WTC11 (cell line): ENCODE results near the gene ATG101. TPM values are rescaled to one million over a fixed set of nuclear protein-coding genes. Genes with fewer than 3 reads are reported as not detected.

Experiments used
- ATAC-seq: fragments of 200-7000 bp; cut with Tn5 transposase; 2 replicates; pipeline ENCODE4 v1.10.0; 2021; ENCODE audit warnings: mild to moderate bottlenecking, moderate library complexity
- CTCF ChIA-PET: fragments of 300-600 bp; sonication (Branson Sonifier 250); formaldehyde crosslinking; loops from one replicate; lab custom pipeline; 2021; ENCODE audit warnings: antibody characterized with exemption; lab: Charles Lee
- POLR2A ChIA-PET: fragments of 350-600 bp; sonication (Branson Sonifier 250); formaldehyde crosslinking; loops from one replicate; lab custom pipeline; 2021; ENCODE audit warnings: antibody characterized with exemption; lab: Charles Lee
- DNase-seq: peaks from one replicate; pipeline ENCODE4 v3.0.0; 2021; ENCODE audit warnings: low spot score
- H3K27ac Mint-ChIP-seq: 2 replicates; pipeline ENCODE4 v1.8.0; 2021; ENCODE audit warnings: mixed read lengths
- H3K27me3 Mint-ChIP-seq: 2 replicates; pipeline ENCODE4 v1.8.0; 2021; ENCODE audit warnings: low read depth, mild to moderate bottlenecking, moderate library complexity, mixed read lengths
- H3K36me3 Mint-ChIP-seq: 2 replicates; pipeline ENCODE4 v1.8.0; 2021; ENCODE audit warnings: mixed read lengths
- H3K4me1 Mint-ChIP-seq: 2 replicates; pipeline ENCODE4 v1.8.0; 2022; ENCODE audit warnings: mixed read lengths
- H3K4me3 Mint-ChIP-seq: 2 replicates; pipeline ENCODE4 v1.8.0; 2021; ENCODE audit warnings: mild to moderate bottlenecking, moderate library complexity, mixed read lengths
- H3K9me3 Mint-ChIP-seq: 2 replicates; pipeline ENCODE4 v1.8.0; 2021; ENCODE audit warnings: mixed read lengths
- ATF2 ChIP-seq: sonication (generic); formaldehyde crosslinking; IDR thresholded peaks from 2 replicates; pipeline ENCODE4 v1.8.1; 2022; ENCODE audit warnings: low read depth, missing genetic modification reagents, borderline replicate concordance
- CDX4 ChIP-seq: fragments of 250-450 bp; sonication (Bioruptor Pico); IDR thresholded peaks from 2 replicates; pipeline ENCODE4 v1.9.0; 2021; ENCODE audit warnings: moderate library complexity, mild to moderate bottlenecking, inconsistent platforms, borderline replicate concordance
- ERG ChIP-seq: fragments of 250-450 bp; sonication (Bioruptor Pico); IDR thresholded peaks from 2 replicates; pipeline ENCODE4 v1.8.0; 2021; ENCODE audit warnings: mild to moderate bottlenecking
- GTF2I ChIP-seq: fragments of 250-450 bp; sonication (Bioruptor Pico); conservative IDR thresholded peaks from 2 replicates; pipeline ENCODE4 v1.4.0; 2021; ENCODE audit warnings: mild to moderate bottlenecking
- IRF2 ChIP-seq: sonication (generic); formaldehyde crosslinking; IDR thresholded peaks from 2 replicates; pipeline ENCODE4 v1.8.0; 2022; ENCODE audit warnings: low read depth, missing genetic modification reagents, borderline replicate concordance
- JAZF1 ChIP-seq: fragments of 250-450 bp; sonication (Bioruptor Pico); IDR thresholded peaks from 2 replicates; pipeline ENCODE4 v1.9.0; 2021; ENCODE audit warnings: moderate library complexity, mild to moderate bottlenecking, inconsistent platforms
- MAX ChIP-seq: sonication (generic); formaldehyde crosslinking; IDR thresholded peaks from 2 replicates; pipeline ENCODE4 v1.8.0; 2022; ENCODE audit warnings: mild to moderate bottlenecking, missing genetic modification reagents
- NR2C2 ChIP-seq: sonication (generic); formaldehyde crosslinking; IDR thresholded peaks from 2 replicates; pipeline ENCODE4 v1.8.0; 2022; ENCODE audit warnings: mild to moderate bottlenecking, missing genetic modification reagents
- NR3C1 ChIP-seq: sonication (generic); formaldehyde crosslinking; conservative IDR thresholded peaks from 2 replicates; pipeline ENCODE4 v1.8.1; 2023; ENCODE audit warnings: low read depth, mild to moderate bottlenecking, missing genetic modification reagents
- PRDM15 ChIP-seq: sonication (generic); formaldehyde crosslinking; IDR thresholded peaks from 2 replicates; pipeline ENCODE4 v1.8.0; 2022; ENCODE audit warnings: missing genetic modification reagents
- TCF7 ChIP-seq: sonication (generic); formaldehyde crosslinking; IDR thresholded peaks from 2 replicates; pipeline ENCODE4 v1.8.0; 2022; ENCODE audit warnings: mild to moderate bottlenecking, low read depth, missing genetic modification reagents, moderate library complexity
- TEAD1 ChIP-seq: sonication (generic); formaldehyde crosslinking; IDR thresholded peaks from 2 replicates; pipeline ENCODE4 v1.8.0; 2022; ENCODE audit warnings: mild to moderate bottlenecking, missing genetic modification reagents
- USF2 ChIP-seq: sonication (generic); formaldehyde crosslinking; IDR thresholded peaks from 2 replicates; pipeline ENCODE4 v1.8.1; 2023; ENCODE audit warnings: mild to moderate bottlenecking, missing genetic modification reagents, moderate library complexity
- ZSCAN18 ChIP-seq: fragments of 250-450 bp; sonication (Bioruptor Pico); IDR thresholded peaks from 2 replicates; pipeline ENCODE4 v2.1.2; 2022; ENCODE audit warnings: mild to moderate bottlenecking, moderate library complexity
- total RNA-seq: library from RNA; stranded (reverse); gene quantifications from 3 replicates; pipeline ENCODE4 v1.2.3, GENCODE V29; 2021

The ATG101 gene
- total RNA-seq, 1 experiment from 2014 or later, result 52.1 TPM

GRCh38 chr12:52074971-52075724, 5.4 kb downstream of the ATG101 start:
- TF ChIP-seq ERG (CRISPR knock-in tag) (no peak), TEAD1 (no peak), JAZF1 (CRISPR knock-in tag) (no peak), ZSCAN18 (CRISPR knock-in tag) (no peak), ATF2 (CRISPR knock-in tag) (no peak), TCF7 (CRISPR knock-in tag) (no peak), CDX4 (no peak), IRF2 (CRISPR knock-in tag) (no peak), PRDM15 (CRISPR knock-in tag) (no peak), GTF2I (no peak), MAX (no peak), NR3C1 (CRISPR knock-in tag) (no peak)
- ChIA-PET POLR2A (no interaction called here), CTCF (interaction anchor here (3.9 kb wide), 1 partner anchor 50 kb away, joined by 15 read pairs; no protein-coding TSS in a partner anchor)
- ATAC-seq, result no peak
- Mint-ChIP-seq H3K4me3 (no peak overlapping the region), H3K9me3 (no peaks in the 10 kb centered on the region), H3K36me3 (peaks cover 54% of the 10 kb centered on the region), H3K27me3 (no peaks in the 10 kb centered on the region), H3K4me1 (peaks cover 14% of the 10 kb centered on the region), H3K27ac (no peak overlapping the region)
- DNase-seq, result no peak

GRCh38 chr12:52076811-52077210, 7.0 kb downstream of the ATG101 start:
- H3K27ac Mint-ChIP-seq, result no peak overlapping the region
- ATAC-seq (no peak), DNase-seq (no peak)
- TF ChIP-seq ERG (CRISPR knock-in tag), result no peak
- no peak for TF ChIP-seq USF2 (CRISPR knock-in tag)
- TF ChIP-seq ZSCAN18 (CRISPR knock-in tag), result no peak
- no peak for TF ChIP-seq NR2C2 (CRISPR knock-in tag)
- no peak overlapping the region for H3K4me3 Mint-ChIP-seq
- no peaks in the 10 kb centered on the region for H3K9me3 Mint-ChIP-seq
- no peaks in the 10 kb centered on the region for H3K27me3 Mint-ChIP-seq
- ChIA-PET POLR2A (no interaction called here), CTCF (interaction anchor here (3.9 kb wide), 1 partner anchor 51 kb away, joined by 15 read pairs; no protein-coding TSS in a partner anchor)
- H3K36me3 Mint-ChIP-seq, result peaks cover 50% of the 10 kb centered on the region
- peaks cover 11% of the 10 kb centered on the region for H3K4me1 Mint-ChIP-seq
